Caco-2 (cell line): ENCODE data around the gene MAP3K4. TPM values are rescaled to one million over a fixed set of nuclear protein-coding genes. Genes with fewer than 3 reads are reported as not detected.

Experiments used
- BruUV-seq: library from RNA; stranded (reverse); fragments of 400-500 nt; replicated peaks from 2 replicates; lab custom pipeline; 2021; lab: Mats Ljungman, UMichigan
- CTCF ChIA-PET: fragments of 300-600 bp; sonication (Branson Sonifier 250); formaldehyde crosslinking; loops from one replicate; lab custom pipeline; 2022; ENCODE audit warnings: antibody characterized with exemption; lab: Charles Lee
- POLR2A ChIA-PET: fragments of 300-600 bp; sonication (Branson Sonifier 250); formaldehyde crosslinking; loops from one replicate; lab custom pipeline; 2022; ENCODE audit warnings: antibody characterized with exemption; lab: Charles Lee
- DNase-seq, 2 experiments: peaks; one replicate each; pipeline versions ENCODE4 v3.0.0 to v3.0.0-alpha.2; 2020 to 2022
- H3K27me3 ChIP-seq: replicated peaks from 2 replicates; pipeline ENCODE4 v1.6.0; 2011; ENCODE audit warnings: low read length; ENCODE audit not compliant: control insufficient read depth, insufficient read depth
- H3K36me3 ChIP-seq: 2 replicates; pipeline ENCODE4 v1.5.1; 2011; ENCODE audit warnings: low read length; ENCODE audit not compliant: control insufficient read depth, insufficient read depth
- H3K4me1 ChIP-seq: fragments of 250-450 bp; sonication (Bioruptor Pico); 2 replicates; pipeline ENCODE4 v1.5.1; 2020; ENCODE audit warnings: mild to moderate bottlenecking
- H3K4me3 ChIP-seq: 2 replicates; pipeline ENCODE4 v1.5.1; 2011; ENCODE audit warnings: low read depth, mild to moderate bottlenecking, control low read depth, low read length
- H3K9me3 ChIP-seq: fragments of 250-450 bp; sonication (Bioruptor Pico); 2 replicates; pipeline ENCODE4 v1.5.1; 2020; ENCODE audit warnings: mild to moderate bottlenecking, moderate library complexity
- H3K27ac Mint-ChIP-seq: one replicate; pipeline ENCODE4 v1.8.0; 2022; ENCODE audit warnings: mixed read lengths; ENCODE audit not compliant: unreplicated experiment
- H3K27me3 Mint-ChIP-seq: one replicate; pipeline ENCODE4 v1.8.0; 2022; ENCODE audit warnings: mixed read lengths; ENCODE audit not compliant: insufficient read depth, unreplicated experiment
- H3K36me3 Mint-ChIP-seq: one replicate; pipeline ENCODE4 v1.8.0; 2022; ENCODE audit warnings: mild to moderate bottlenecking, mixed read lengths; ENCODE audit not compliant: insufficient read depth, unreplicated experiment
- H3K4me1 Mint-ChIP-seq: one replicate; pipeline ENCODE4 v1.8.0; 2022; ENCODE audit warnings: low read depth, mixed read lengths; ENCODE audit not compliant: unreplicated experiment
- H3K4me3 Mint-ChIP-seq: one replicate; pipeline ENCODE4 v1.8.0; 2022; ENCODE audit warnings: mild to moderate bottlenecking, moderate library complexity, mixed read lengths; ENCODE audit not compliant: unreplicated experiment
- H3K9me3 Mint-ChIP-seq: one replicate; pipeline ENCODE4 v1.8.0; 2022; ENCODE audit warnings: mixed read lengths; ENCODE audit not compliant: unreplicated experiment
- intact Hi-C: fragments of 100-400 bp; cut with micrococcal nuclease; formaldehyde crosslinking; loops from one replicate; pipeline ENCODE4 v1.10.0; 2022; ENCODE audit not compliant: unreplicated experiment
- total RNA-seq: library from RNA; stranded (reverse); gene quantifications from 2 replicates; pipeline ENCODE4 v1.2.3, GENCODE V29; 2022
- TF ChIP-seq, protein P1 (sequence below), 2 experiments: fragments of 200-600 bp in 1 of 2; IDR thresholded peaks; 1 replicate in 1 of 2; 2 replicates in 1 of 2; pipeline versions ENCODE4 v1.5.1 to v1.8.0; 2011 to 2022; ENCODE audit warnings: antibody characterized with exemption in 1 of 2, control low read depth in 1 of 2, inconsistent platforms in 1 of 2, low read depth in 1 of 2, low read length in 1 of 2, mild to moderate bottlenecking in 1 of 2, moderate library complexity in 1 of 2; ENCODE audit not compliant: insufficient read depth in 1 of 2, severe bottlenecking in 1 of 2, unreplicated experiment in 1 of 2

MAP3K4 gene
- total RNA-seq, 1 experiment from 2014 or later, result 34.3 TPM

DNA sequence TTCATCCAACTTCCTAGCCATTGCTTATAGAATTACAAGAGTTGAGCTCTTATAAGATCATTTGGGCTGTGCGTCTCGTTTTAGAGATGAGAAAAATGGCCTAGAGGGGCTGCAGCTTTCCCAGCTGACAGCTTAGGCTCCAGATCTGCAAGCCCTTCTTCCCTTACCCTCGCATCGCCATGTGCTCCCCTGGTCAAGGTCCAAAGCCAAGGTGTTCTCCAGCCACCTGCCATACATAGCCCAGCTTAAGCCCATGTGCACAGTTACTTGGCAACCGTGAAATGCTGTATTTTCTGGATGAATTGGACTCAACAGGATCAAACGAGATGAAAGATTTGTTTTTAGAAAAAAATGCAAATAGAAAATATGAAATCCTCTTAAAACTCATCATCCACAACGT, 7.9 kb downstream of the MAP3K4 start:
- ChIA-PET CTCF (no interaction called here), POLR2A (no interaction called here)
- no peak overlapping the region for H3K4me3 ChIP-seq
- DNase-seq, result no peak
- intact Hi-C loops, result loop anchor here (10.0 kb wide), 1 partner anchor 135 kb away; no protein-coding TSS in a partner anchor
- peaks cover 6% of the 10 kb centered on the region; the same call in 1 of the 2 replicates for H3K4me1 ChIP-seq
- no peaks in the 10 kb centered on the region for H3K9me3 ChIP-seq
- TF ChIP-seq, protein P1, sequence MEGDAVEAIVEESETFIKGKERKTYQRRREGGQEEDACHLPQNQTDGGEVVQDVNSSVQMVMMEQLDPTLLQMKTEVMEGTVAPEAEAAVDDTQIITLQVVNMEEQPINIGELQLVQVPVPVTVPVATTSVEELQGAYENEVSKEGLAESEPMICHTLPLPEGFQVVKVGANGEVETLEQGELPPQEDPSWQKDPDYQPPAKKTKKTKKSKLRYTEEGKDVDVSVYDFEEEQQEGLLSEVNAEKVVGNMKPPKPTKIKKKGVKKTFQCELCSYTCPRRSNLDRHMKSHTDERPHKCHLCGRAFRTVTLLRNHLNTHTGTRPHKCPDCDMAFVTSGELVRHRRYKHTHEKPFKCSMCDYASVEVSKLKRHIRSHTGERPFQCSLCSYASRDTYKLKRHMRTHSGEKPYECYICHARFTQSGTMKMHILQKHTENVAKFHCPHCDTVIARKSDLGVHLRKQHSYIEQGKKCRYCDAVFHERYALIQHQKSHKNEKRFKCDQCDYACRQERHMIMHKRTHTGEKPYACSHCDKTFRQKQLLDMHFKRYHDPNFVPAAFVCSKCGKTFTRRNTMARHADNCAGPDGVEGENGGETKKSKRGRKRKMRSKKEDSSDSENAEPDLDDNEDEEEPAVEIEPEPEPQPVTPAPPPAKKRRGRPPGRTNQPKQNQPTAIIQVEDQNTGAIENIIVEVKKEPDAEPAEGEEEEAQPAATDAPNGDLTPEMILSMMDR (IDR thresholded peaks at IDR 0.05; ENCODE audit: insufficient read depth in 1 of 2, low read depth in 1 of 2, low read length in 1 of 2, severe bottlenecking in 1 of 2, unreplicated experiment in 1 of 2), result no peak
- Mint-ChIP-seq H3K27ac (no peak overlapping the region), H3K4me1 (no peaks in the 10 kb centered on the region), H3K27me3 (no peaks in the 10 kb centered on the region), H3K9me3 (no peaks in the 10 kb centered on the region), H3K4me3 (no peak overlapping the region), H3K36me3 (no peaks in the 10 kb centered on the region)
- BruUV-seq, result no TSS peak
- H3K27me3 ChIP-seq, result no peaks in the 10 kb centered on the region
- H3K36me3 ChIP-seq, result no peaks in the 10 kb centered on the region

DNA sequence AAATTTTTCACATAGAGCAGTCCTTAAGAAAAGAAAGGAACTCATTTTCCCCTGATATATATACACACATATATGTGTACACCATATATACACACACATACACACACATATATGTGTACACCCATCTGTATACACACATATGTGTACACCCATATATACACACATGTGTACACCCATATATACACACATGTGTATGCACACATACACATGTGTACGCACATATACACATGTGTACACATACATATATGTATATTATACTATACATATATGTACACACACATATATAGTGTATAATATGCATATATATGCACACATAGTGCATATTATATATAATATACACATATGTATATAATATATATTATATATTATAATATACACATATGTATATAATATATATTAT, 9.1 kb downstream of the MAP3K4 start:
- H3K36me3 ChIP-seq, result no peaks in the 10 kb centered on the region
- DNase-seq, result no peak
- no peaks in the 10 kb centered on the region for H3K9me3 ChIP-seq
- Mint-ChIP-seq H3K27ac (no peak overlapping the region), H3K36me3 (no peaks in the 10 kb centered on the region), H3K4me3 (no peak overlapping the region), H3K9me3 (no peaks in the 10 kb centered on the region), H3K4me1 (no peaks in the 10 kb centered on the region), H3K27me3 (no peaks in the 10 kb centered on the region)
- intact Hi-C loops, result no loop called here
- ChIA-PET CTCF (interaction anchor here (0.6 kb wide), 1 partner anchor 60 kb away, joined by 3 read pairs; no protein-coding TSS in a partner anchor), POLR2A (no interaction called here)
- TF ChIP-seq, protein P1 (IDR thresholded peaks at IDR 0.05; ENCODE audit: insufficient read depth in 1 of 2, low read depth in 1 of 2, low read length in 1 of 2, severe bottlenecking in 1 of 2, unreplicated experiment in 1 of 2), result no peak
- no peaks in the 10 kb centered on the region for H3K27me3 ChIP-seq
- H3K4me1 ChIP-seq, result peaks cover 6% of the 10 kb centered on the region; the same call in 1 of the 2 replicates
- no peak overlapping the region for H3K4me3 ChIP-seq
- BruUV-seq, result no TSS peak

DNA sequence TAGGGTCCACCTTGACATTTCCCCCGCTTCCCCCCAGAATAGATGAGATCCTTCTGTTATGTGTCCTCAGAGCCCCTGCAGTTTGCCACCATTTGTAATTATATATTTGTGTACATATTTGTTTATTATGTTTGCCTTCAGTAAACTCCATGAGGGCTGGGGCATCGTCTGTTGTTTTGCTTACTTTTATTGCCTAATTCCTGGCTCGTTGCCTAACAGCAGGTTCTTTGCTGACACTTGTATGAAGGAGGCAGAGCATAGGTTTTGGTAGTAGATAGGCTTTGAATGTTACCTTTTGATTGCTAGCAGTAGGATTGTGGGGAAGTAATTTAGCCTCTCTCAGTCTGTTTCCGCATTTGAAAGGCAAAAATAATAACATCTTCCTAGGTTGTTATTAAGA, 9.9 kb downstream of the MAP3K4 start:
- H3K4me3 ChIP-seq, result no peak overlapping the region
- POLR2A ChIA-PET, result no interaction called here
- CTCF ChIA-PET, result no interaction called here
- H3K4me1 ChIP-seq, result peaks cover 6% of the 10 kb centered on the region; the same call in 1 of the 2 replicates
- no peak for DNase-seq
- intact Hi-C loops, result no loop called here
- no peaks in the 10 kb centered on the region for H3K9me3 ChIP-seq
- BruUV-seq, result no TSS peak
- no peaks in the 10 kb centered on the region for H3K27me3 ChIP-seq
- TF ChIP-seq, protein P1 (IDR thresholded peaks at IDR 0.05; ENCODE audit: insufficient read depth in 1 of 2, low read depth in 1 of 2, low read length in 1 of 2, severe bottlenecking in 1 of 2, unreplicated experiment in 1 of 2), result no peak
- no peak overlapping the region for H3K4me3 Mint-ChIP-seq
- no peaks in the 10 kb centered on the region for H3K36me3 Mint-ChIP-seq
- no peak overlapping the region for H3K27ac Mint-ChIP-seq
- no peaks in the 10 kb centered on the region for H3K9me3 Mint-ChIP-seq
- no peaks in the 10 kb centered on the region for H3K4me1 Mint-ChIP-seq
- H3K36me3 ChIP-seq, result no peaks in the 10 kb centered on the region
- no peaks in the 10 kb centered on the region for H3K27me3 Mint-ChIP-seq
